ENCODE measurements around the gene QSOX1.

- TF ChIP-seq RCOR1 (IDR thresholded peaks at IDR 0.05; ENCODE audit: insufficient replicate concordance, low read length) (no peak), CTCF (conservative IDR thresholded peaks at IDR 0.05; ENCODE audit: low read depth, low read length) (no peak), RAD21 (IDR thresholded peaks at IDR 0.05; ENCODE audit: low read length) (no peak), POLR2A (IDR thresholded peaks at IDR 0.05; ENCODE audit: low read depth, low read length) (no peak), ELK1 (IDR thresholded peaks at IDR 0.05; ENCODE audit: borderline replicate concordance, low read depth, low read length) (no peak), RFX5 (IDR thresholded peaks at IDR 0.05; ENCODE audit: low read depth, low read length) (no peak), USF2 (IDR thresholded peaks at IDR 0.05; ENCODE audit: low read depth, low read length) (no peak), MXI1 (IDR thresholded peaks at IDR 0.05; ENCODE audit: borderline replicate concordance, low read depth, low read length) (no peak), SMC3 (IDR thresholded peaks at IDR 0.05; ENCODE audit: low read depth, low read length) (no peak), NFE2L2 (IDR thresholded peaks at IDR 0.05; ENCODE audit: low read depth, low read length) (no peak)
Measured at GRCh38 chr1:180228648-180229482, 74.2 kb downstream of the QSOX1 start.
